ENCODE data around the gene ARMC12.

The ARMC12 gene

DNA sequence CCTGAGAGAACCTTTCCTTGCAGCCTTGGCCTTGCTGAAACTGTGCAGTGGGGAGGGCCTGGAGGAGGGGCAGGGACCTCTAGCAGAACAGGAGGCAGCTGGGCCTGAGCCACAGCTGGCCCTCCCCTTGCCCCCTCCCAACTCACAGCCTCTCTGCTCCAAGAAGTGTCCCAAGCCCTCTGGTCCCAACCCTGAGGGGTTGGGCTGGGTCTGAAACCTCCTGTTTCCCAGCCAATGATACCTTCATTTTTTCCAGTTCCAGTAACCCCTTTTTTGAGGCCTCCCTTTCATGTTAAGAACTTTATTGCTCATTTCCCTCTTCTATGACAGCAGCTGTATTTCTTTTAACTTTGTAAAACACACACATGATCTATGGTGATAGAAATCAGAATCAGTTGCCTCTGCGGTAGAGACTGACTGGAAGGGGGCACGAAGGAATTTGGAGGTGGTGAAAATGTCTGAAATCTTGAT lies 17.9 kb upstream of the ARMC12 start:
- TF ChIP-seq, protein P1, sequence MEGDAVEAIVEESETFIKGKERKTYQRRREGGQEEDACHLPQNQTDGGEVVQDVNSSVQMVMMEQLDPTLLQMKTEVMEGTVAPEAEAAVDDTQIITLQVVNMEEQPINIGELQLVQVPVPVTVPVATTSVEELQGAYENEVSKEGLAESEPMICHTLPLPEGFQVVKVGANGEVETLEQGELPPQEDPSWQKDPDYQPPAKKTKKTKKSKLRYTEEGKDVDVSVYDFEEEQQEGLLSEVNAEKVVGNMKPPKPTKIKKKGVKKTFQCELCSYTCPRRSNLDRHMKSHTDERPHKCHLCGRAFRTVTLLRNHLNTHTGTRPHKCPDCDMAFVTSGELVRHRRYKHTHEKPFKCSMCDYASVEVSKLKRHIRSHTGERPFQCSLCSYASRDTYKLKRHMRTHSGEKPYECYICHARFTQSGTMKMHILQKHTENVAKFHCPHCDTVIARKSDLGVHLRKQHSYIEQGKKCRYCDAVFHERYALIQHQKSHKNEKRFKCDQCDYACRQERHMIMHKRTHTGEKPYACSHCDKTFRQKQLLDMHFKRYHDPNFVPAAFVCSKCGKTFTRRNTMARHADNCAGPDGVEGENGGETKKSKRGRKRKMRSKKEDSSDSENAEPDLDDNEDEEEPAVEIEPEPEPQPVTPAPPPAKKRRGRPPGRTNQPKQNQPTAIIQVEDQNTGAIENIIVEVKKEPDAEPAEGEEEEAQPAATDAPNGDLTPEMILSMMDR (conservative IDR thresholded peaks at IDR 0.05; ENCODE audit: low read depth, low read length) = no peak
- H3K4me3 ChIP-seq (ENCODE audit: low read depth, low read length) = no peak overlapping the region
- peak; percentile 42 for DNase-seq (ENCODE audit: low read depth)

- TF ChIP-seq, protein P1 (conservative IDR thresholded peaks at IDR 0.05; ENCODE audit: low read depth, low read length) = no peak
- H3K4me3 ChIP-seq (ENCODE audit: low read depth, low read length) = peak overlapping the region; percentile 42
- DNase-seq (ENCODE audit: low read depth) = no peak
These were observed 17.4 kb upstream of the ARMC12 start for GRCh38 chr6:35719404-35719829.

DNA sequence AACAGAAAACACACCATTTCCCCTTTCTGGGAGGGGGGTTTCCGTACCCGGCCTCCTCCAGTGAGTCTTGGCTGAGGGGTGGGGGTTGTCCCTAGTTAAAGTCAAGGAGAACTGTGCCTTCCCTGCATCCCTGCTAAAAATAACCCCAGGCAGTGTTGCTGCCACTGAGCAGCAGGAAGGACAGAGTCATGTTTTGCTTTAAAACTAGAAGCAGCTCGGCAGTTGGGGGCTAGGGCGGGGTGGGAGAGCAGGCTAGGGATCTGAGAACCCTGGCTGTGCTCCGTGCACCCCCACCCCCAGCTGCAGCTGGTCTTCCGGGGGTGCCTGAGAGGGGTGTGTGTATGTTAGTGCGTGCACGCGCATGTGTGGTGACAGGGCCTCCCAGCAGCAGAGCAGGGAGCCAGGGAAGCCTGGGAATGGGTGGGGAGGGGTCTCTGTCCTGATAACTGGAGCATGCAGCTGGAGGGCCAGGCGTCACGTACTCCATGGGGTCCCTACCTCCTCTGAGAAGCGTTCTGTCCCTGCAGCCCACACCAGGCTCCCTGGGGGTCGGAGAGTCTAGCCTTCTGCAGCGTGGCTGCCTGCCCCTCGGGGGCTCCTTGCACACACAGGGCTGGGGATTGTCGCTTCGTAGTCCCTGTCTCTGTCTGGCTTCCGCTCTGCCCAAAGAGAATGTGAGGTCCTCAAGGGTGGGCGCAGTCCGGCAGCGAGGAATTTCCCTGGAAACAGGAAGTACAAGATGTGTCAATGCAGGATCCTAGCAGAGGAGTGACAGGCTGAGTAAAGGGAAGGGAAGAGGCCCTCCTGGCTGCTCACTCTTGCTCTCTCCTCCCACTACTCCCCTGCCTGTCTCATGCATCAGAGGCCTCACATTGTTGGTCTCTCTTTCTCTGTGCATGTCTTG lies 16.8 kb upstream of the ARMC12 start:
- peak overlapping the region; percentile 42 for H3K4me3 ChIP-seq (ENCODE audit: low read depth, low read length)
- TF ChIP-seq, protein P1 (conservative IDR thresholded peaks at IDR 0.05; ENCODE audit: low read depth, low read length) = no peak
- DNase-seq (ENCODE audit: low read depth) = peak; percentile 66

- no peak overlapping the region for H3K4me3 ChIP-seq (ENCODE audit: low read depth, low read length)
- TF ChIP-seq, protein P1 (conservative IDR thresholded peaks at IDR 0.05; ENCODE audit: low read depth, low read length) = no peak
- DNase-seq (ENCODE audit: low read depth) = peak; percentile 80
These were observed 14.6 kb upstream of the ARMC12 start for GRCh38 chr6:35722121-35722761.

GRCh38 chr6:35723587-35723986 lies 13.2 kb upstream of the ARMC12 start:
- DNase-seq (ENCODE audit: low read depth) = no peak
- TF ChIP-seq, protein P1 (conservative IDR thresholded peaks at IDR 0.05; ENCODE audit: low read depth, low read length) = no peak
- no peak overlapping the region for H3K4me3 ChIP-seq (ENCODE audit: low read depth, low read length)

- TF ChIP-seq, protein P1 (conservative IDR thresholded peaks at IDR 0.05; ENCODE audit: low read depth, low read length) = no peak
- H3K4me3 ChIP-seq (ENCODE audit: low read depth, low read length) = no peak overlapping the region
- DNase-seq (ENCODE audit: low read depth) = no peak
These were observed 12.8 kb upstream of the ARMC12 start for GRCh38 chr6:35724059-35724458.
